HUES48 (cell line): ENCODE results near the gene TXNDC11.

ENCODE experiments used
- H3K27ac ChIP-seq: one replicate; pipeline ENCODE4 v1.7.0; 2013; ENCODE audit warnings: low read depth, low read length, inconsistent platforms
- H3K27me3 ChIP-seq: 2 replicates; pipeline ENCODE4 v1.6.1; 2013; ENCODE audit warnings: mild to moderate bottlenecking, low read length; ENCODE audit not compliant: control insufficient read depth, insufficient read depth
- H3K36me3 ChIP-seq: 2 replicates; pipeline ENCODE4 v1.6.1; 2013; ENCODE audit warnings: low read length; ENCODE audit not compliant: control insufficient read depth, insufficient read depth
- H3K4me1 ChIP-seq: 2 replicates; pipeline ENCODE4 v1.6.1; 2013; ENCODE audit warnings: mild to moderate bottlenecking, low read length; ENCODE audit not compliant: control insufficient read depth, insufficient read depth
- H3K4me3 ChIP-seq: 2 replicates; pipeline ENCODE4 v1.5.1; 2013; ENCODE audit warnings: mild to moderate bottlenecking, low read depth, low read length
- H3K9ac ChIP-seq: 2 replicates; pipeline ENCODE4 v1.6.1; 2013; ENCODE audit warnings: mild to moderate bottlenecking, low read depth, low read length, moderate library complexity
- H3K9me3 ChIP-seq: 2 replicates; pipeline ENCODE4 v1.6.1; 2013; ENCODE audit warnings: low read length; ENCODE audit not compliant: control insufficient read depth, insufficient read depth

Gene TXNDC11

DNA sequence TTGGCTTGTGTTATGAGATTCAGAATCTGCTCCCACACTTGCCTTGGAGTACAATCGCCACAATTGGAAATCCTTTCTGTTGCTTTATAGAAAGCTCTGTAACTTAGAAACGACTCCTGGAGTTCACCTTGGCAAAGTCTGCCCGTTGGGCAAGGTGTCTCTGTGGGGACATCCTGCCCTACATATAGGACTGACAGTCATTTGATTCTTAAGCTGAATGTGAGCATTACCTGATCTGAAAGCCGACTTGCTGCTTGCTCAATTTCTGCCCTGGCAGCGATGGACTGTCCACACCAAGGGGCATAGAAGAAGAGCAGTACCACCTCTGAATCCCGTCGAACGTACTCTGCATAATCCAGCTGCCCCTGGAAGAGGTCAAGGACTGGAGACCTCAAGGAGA, 6.9 kb downstream of the TXNDC11 start:
- Histone ChIP-seq H3K36me3 (peaks cover 55% of the 10 kb centered on the region), H3K27me3 (no peaks in the 10 kb centered on the region), H3K4me3 (no peak overlapping the region), H3K9me3 (no peaks in the 10 kb centered on the region), H3K9ac (no peak overlapping the region), H3K4me1 (peaks cover 6% of the 10 kb centered on the region; the same call in 1 of the 2 replicates), H3K27ac (no peak overlapping the region)

- Histone ChIP-seq H3K27ac (no peak overlapping the region), H3K27me3 (no peaks in the 10 kb centered on the region), H3K9me3 (no peaks in the 10 kb centered on the region), H3K4me3 (no peak overlapping the region), H3K4me1 (peaks cover 5% of the 10 kb centered on the region; the same call in 1 of the 2 replicates), H3K9ac (no peak overlapping the region), H3K36me3 (peaks cover 67% of the 10 kb centered on the region)
Measured at GRCh38 chr16:11734653-11735043, 8.0 kb downstream of the TXNDC11 start.

DNA sequence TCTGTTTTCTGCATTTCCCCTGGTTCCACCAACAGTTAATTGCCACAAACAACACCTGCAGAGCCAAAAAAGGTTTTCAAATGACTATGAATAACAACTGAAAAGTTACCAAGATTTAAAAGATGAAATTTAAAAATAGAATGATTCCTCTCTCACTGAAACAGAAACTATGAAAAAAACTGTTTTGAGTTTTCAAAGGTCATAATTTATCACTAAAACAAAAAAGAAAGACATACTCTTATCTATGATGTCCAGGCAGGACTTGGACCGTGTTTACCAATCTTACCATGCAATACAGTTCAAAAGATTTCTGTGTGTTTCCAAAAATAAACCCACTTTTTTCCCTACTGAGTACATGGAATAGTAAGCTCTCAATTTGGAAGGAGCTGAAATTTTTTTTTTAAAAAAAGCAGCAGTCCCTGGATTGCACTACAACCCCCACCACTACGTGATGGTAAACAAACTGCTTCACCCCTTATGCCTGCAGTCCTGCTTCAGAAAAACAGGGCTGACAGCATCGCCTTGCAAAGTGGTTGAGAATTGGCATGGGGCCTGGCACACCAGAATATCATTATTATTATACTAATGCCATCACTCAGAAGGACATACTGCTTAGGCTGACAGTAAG, 8.5 kb downstream of the TXNDC11 start:
- H3K27ac ChIP-seq: no peak overlapping the region
- H3K9me3 ChIP-seq: no peaks in the 10 kb centered on the region
- no peaks in the 10 kb centered on the region for H3K27me3 ChIP-seq
- H3K36me3 ChIP-seq: peaks cover 72% of the 10 kb centered on the region
- no peak overlapping the region for H3K4me3 ChIP-seq
- H3K4me1 ChIP-seq: peaks cover 5% of the 10 kb centered on the region; the same call in 1 of the 2 replicates
- H3K9ac ChIP-seq: no peak overlapping the region

DNA sequence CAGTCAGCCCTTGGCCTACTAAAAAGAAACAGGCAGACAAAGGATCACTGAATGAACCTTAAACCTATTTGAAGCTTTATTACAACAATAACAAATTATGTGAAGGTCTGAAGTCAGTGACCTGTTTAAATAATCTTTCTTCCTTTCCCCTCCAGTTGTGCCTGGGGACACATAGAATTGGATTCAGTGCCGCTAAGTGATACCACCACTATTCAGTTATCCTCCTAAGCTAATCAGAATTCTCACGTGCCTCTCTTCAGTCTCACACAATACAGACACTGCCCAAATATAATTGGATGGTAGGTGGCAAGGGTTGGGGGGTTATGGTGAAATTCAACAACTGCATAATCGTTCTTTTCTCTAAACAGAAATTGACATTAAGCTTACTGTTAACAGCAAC, 11.4 kb downstream of the TXNDC11 start:
- Histone ChIP-seq H3K27ac (no peak overlapping the region), H3K4me3 (no peak overlapping the region), H3K4me1 (no peaks in the 10 kb centered on the region), H3K27me3 (no peaks in the 10 kb centered on the region), H3K36me3 (peaks cover 73% of the 10 kb centered on the region), H3K9ac (no peak overlapping the region), H3K9me3 (no peaks in the 10 kb centered on the region)

DNA sequence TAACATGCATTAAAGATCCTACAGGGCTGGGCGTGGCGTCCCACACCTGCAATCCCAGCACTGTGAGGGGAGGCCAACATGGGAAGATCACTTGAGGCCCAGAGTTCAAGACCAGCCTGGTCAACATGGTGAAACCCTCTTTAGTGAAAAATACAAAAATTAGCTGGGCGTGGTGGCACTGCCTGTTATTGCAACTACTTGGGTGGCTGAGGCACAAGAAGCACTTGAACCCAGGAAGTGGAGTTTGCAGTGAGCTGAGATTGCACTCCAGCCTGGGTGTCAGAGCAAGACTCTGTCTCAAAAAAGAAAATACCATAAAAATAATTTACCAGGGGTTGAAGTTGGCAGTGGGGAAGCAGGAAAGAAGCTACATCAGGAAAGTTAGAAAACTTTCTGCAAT, 12.9 kb downstream of the TXNDC11 start:
- Histone ChIP-seq H3K36me3 (peaks cover 69% of the 10 kb centered on the region), H3K27me3 (no peaks in the 10 kb centered on the region), H3K4me1 (no peaks in the 10 kb centered on the region), H3K9ac (no peak overlapping the region), H3K4me3 (no peak overlapping the region), H3K9me3 (no peaks in the 10 kb centered on the region), H3K27ac (no peak overlapping the region)

- Histone ChIP-seq H3K27me3 (no peaks in the 10 kb centered on the region), H3K9me3 (no peaks in the 10 kb centered on the region), H3K4me3 (no peak overlapping the region), H3K36me3 (peaks cover 66% of the 10 kb centered on the region), H3K9ac (no peak overlapping the region), H3K4me1 (no peaks in the 10 kb centered on the region), H3K27ac (no peak overlapping the region)
Measured at GRCh38 chr16:11727796-11728543, 14.7 kb downstream of the TXNDC11 start.

GRCh38 chr16:11726008-11726407, 16.6 kb downstream of the TXNDC11 start:
- Histone ChIP-seq H3K27me3 (no peaks in the 10 kb centered on the region), H3K9ac (no peak overlapping the region), H3K9me3 (no peaks in the 10 kb centered on the region), H3K4me3 (no peak overlapping the region), H3K27ac (no peak overlapping the region), H3K4me1 (no peaks in the 10 kb centered on the region), H3K36me3 (peaks cover 57% of the 10 kb centered on the region)

DNA sequence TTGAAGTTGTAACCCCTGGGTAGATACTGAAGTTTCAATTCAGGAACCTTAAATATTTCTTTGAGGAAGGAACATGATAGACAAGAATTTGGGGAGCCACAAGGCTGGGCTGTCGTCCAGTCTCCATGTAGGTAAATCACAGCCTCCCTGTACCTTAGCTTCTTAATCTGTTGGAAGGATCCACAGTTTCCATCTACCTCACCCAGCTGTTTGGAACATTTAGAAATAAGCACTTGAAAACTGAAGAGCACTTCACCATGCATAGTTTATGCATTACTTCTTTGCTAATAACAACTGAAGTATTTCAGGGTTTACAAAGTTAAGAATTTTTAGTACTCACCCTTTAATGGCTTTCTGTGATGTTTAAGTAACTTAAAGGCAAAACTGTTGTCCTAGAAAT, 17.2 kb downstream of the TXNDC11 start:
- Histone ChIP-seq H3K9ac (no peak overlapping the region), H3K9me3 (no peaks in the 10 kb centered on the region), H3K4me3 (no peak overlapping the region), H3K27ac (no peak overlapping the region), H3K4me1 (no peaks in the 10 kb centered on the region), H3K36me3 (peaks cover 55% of the 10 kb centered on the region), H3K27me3 (no peaks in the 10 kb centered on the region)

DNA sequence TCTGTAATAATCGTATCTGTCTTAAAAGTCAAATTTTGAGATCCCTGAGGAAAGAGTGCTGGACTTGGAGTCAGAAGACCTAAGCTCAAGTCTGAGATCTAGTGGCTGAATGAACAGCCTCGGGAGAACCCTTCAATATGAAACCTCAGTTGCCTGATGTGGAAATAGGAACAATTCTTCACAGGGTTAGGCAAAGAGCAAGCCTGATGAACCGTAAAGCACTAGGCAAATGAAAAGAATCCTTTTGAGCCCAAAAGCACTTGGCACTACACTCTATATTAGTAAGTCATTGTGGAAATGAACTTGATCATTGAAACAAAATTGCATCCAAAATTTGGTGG, 20.2 kb downstream of the TXNDC11 start:
- no peaks in the 10 kb centered on the region for H3K27me3 ChIP-seq
- H3K27ac ChIP-seq: no peak overlapping the region
- no peak overlapping the region for H3K9ac ChIP-seq
- H3K4me3 ChIP-seq: no peak overlapping the region
- H3K9me3 ChIP-seq: no peaks in the 10 kb centered on the region
- peaks cover 44% of the 10 kb centered on the region for H3K36me3 ChIP-seq
- H3K4me1 ChIP-seq: peaks cover 5% of the 10 kb centered on the region; the same call in 1 of the 2 replicates

DNA sequence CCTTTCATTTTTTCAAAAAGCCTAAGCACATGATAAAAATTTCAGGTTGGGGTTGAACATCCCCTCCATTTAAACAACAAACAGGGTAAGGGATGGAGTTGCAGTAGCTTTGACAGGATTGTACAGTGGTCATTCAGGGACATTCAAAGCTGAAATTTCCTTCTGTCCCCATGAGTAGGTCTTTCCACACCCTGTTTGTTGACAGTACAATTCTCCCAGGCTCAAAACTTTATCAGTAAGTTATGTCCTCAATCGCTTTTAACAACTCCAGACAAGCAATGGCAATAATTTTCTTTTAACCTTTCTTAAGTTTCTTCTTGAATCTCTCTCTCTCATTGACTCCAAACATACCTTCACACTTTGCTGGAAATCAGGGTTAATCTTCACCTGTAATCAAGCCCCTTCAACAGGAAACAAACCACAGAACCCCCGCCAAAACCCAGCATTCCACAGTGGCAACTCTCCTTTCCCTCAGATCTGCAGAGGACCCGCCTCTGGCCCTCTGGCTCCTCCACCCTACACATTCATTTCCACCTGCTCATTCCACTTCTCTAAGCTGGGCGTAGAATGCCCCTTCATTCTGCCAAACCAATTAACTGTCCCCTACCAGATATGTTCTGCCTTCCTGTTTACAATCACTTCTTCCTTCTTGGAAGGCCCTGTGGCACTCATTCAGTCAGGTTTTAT, 20.7 kb downstream of the TXNDC11 start:
- peaks cover 44% of the 10 kb centered on the region for H3K36me3 ChIP-seq
- H3K9ac ChIP-seq: no peak overlapping the region
- H3K9me3 ChIP-seq: no peaks in the 10 kb centered on the region
- no peak overlapping the region for H3K27ac ChIP-seq
- no peaks in the 10 kb centered on the region for H3K27me3 ChIP-seq
- peaks cover 5% of the 10 kb centered on the region; the same call in 1 of the 2 replicates for H3K4me1 ChIP-seq
- no peak overlapping the region for H3K4me3 ChIP-seq

- H3K36me3 ChIP-seq: peaks cover 39% of the 10 kb centered on the region
Measured at GRCh38 chr16:11719762-11720161, 22.9 kb downstream of the TXNDC11 start.

More at GRCh38 chr16:11719762-11720161, 22.9 kb downstream of the TXNDC11 start:
- no peak overlapping the region for H3K27ac ChIP-seq
- no peak overlapping the region for H3K9ac ChIP-seq
- peaks cover 5% of the 10 kb centered on the region; the same call in 1 of the 2 replicates for H3K4me1 ChIP-seq
- H3K4me3 ChIP-seq: no peak overlapping the region
- H3K27me3 ChIP-seq: no peaks in the 10 kb centered on the region
- no peaks in the 10 kb centered on the region for H3K9me3 ChIP-seq
